Astrocyte of the cerebellum (primary cell): ENCODE data around the gene INS.

Experiments
- DNase-seq: peaks from one replicate; pipeline ENCODE4 v3.0.0-alpha.2; 2011; ENCODE audit warnings: low read depth
- H3K4me3 ChIP-seq: 2 replicates; pipeline ENCODE4 v1.5.1; 2011; ENCODE audit warnings: mild to moderate bottlenecking, low read depth, low read length, moderate library complexity
- in situ Hi-C: cut with HindIII; loops from 2 replicates; pipeline ENCODE4 v1.10.0; 2017; ENCODE audit warnings: low sequenced_read_pairs
- TF ChIP-seq, protein P1 (sequence below): IDR thresholded peaks from 2 replicates; pipeline ENCODE4 v1.5.1; 2012; ENCODE audit warnings: low read length, low read depth, moderate library complexity, mild to moderate bottlenecking; ENCODE audit errors: missing control alignments

INS gene

DNA sequence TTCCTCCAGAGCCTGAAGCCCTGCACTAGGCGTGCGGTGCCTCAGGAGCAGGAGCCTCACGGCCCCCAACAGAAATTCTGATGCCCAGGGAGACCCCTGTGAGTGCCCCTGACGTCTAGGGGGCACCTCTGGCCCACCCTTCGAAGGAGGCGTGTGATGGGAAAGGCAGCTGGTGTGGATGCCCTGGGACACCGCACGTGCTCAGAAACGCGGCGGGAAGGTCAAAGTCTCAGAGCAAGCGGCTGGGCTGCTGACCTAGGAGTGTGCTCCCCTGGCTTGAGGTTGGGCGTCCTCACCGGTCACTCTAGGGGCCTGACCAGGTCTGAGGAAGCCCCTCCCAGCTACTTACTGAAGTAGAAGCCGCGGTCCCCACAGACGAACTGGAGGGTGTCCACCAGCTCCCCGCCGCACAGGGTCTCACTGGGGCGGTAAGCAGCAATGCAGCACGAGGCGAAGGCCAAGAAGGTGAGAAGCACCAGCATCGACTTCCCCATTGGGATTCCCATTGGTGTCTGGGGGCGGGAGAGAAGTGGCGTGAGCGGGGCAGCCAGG, 25.9 kb downstream of the INS start:
- DNase-seq, result no peak
- in situ Hi-C loops, result no loop called here
- TF ChIP-seq, protein P1, sequence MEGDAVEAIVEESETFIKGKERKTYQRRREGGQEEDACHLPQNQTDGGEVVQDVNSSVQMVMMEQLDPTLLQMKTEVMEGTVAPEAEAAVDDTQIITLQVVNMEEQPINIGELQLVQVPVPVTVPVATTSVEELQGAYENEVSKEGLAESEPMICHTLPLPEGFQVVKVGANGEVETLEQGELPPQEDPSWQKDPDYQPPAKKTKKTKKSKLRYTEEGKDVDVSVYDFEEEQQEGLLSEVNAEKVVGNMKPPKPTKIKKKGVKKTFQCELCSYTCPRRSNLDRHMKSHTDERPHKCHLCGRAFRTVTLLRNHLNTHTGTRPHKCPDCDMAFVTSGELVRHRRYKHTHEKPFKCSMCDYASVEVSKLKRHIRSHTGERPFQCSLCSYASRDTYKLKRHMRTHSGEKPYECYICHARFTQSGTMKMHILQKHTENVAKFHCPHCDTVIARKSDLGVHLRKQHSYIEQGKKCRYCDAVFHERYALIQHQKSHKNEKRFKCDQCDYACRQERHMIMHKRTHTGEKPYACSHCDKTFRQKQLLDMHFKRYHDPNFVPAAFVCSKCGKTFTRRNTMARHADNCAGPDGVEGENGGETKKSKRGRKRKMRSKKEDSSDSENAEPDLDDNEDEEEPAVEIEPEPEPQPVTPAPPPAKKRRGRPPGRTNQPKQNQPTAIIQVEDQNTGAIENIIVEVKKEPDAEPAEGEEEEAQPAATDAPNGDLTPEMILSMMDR, result no peak
- peak overlapping the region; percentile 44 for H3K4me3 ChIP-seq

DNA sequence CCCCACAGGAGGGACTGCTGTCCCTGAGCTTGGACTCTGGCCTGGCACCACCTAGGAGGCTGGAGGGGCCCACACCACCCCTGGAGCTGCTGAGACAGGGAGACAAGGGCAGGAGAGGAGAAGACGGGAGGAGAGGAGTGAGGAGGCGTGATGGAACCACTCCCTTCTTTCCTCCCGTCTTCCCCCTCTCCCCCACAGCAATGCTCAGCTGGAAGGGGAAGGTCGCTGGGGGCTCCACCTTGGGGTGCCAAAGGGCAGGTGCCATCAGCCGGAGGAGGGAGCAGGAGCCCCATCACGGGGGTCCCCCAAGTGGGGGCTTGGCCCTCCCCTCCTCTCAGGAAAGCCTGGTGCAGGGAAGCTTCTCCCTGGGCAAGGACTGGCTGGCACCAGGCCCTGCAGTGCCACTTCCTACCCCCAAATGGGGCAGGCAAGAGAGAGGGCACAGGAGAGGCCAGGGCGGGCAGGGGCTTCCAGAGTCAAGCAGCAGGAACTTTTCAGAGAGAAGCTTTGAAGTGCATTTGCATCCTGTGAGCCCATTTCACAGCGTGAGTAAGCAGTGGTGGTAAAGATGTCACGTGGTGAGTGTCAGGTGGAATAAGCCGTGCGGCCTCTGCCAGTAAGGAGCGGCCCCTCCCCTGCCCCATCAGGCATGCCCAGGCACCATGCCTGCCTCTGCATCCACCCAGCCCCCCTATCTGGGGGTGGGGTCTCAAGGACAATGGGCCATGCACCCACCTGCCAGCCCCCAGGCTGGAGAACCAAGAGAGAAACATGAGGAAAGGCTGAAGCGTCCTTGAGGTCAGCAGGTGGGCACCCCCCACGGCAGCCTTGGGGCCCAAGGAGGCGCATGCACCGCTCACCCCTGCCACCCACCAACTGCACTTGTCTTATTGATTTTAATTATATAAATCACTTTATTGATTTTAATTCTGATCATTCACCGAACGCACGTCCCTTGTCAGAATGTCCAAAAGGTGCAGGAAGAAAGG, 26.7 kb downstream of the INS start:
- H3K4me3 ChIP-seq, result no peak overlapping the region
- DNase-seq, result no peak
- in situ Hi-C loops, result no loop called here
- TF ChIP-seq, protein P1, result no peak

DNA sequence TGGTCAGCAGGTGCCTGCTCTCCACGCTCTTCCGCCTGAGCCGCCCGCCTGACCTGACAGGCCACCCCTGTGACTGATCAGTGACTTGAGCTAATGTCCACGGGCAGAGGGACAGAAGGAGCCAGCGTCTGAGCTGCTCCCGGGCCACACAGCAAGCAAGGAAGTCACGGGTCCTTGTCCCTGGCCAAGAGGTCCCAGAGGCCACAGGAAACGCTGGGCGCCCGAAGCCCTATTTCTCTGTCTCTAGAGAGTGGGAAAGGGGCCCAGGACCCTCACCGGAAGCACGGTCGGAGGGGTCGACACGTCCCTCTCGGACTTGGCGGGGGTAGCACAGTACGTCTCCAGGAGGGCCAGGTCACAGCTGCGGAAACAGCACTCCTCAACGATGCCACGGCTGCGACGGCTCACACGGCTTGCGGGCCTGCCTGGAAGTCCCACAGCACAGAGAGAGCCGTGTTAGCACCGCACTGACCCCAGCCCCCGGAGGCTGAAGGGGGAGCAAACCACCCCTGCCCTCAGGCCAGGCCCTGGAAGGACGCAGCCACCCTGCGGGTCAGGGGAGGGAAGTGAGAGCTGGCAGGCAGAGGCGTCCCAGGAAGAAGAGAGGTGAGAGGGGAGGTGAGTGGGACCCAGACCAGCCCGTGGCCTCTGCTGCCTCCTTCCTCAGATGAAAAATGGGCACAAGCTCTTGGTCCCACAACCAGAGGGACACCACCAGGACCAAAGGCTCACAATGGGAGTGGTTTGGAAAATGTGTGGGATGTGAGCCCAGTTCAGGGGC, 27.6 kb downstream of the INS start:
- TF ChIP-seq, protein P1, result no peak
- H3K4me3 ChIP-seq, result no peak overlapping the region
- in situ Hi-C loops, result no loop called here
- DNase-seq, result no peak

DNA sequence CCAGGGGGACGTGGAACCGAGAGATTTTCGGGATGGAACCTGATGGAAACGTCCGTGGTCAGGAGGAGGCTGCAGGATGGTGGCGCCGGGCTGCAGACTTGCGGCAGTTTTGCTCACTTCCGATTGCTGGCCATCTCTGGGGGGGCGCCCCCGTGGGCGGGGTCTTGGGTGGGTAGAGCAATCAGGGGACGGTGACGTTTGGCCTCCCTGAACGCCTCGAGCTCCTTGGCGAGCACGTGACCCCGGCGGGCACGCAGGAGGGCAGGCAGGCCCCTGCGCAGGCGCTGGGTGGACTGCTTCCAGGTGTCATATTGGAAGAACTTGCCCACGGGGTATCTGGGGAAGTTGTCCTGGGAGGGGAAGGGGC, 28.2 kb downstream of the INS start:
- in situ Hi-C loops, result no loop called here
- TF ChIP-seq, protein P1, result no peak
- H3K4me3 ChIP-seq, result no peak overlapping the region
- DNase-seq, result no peak

DNA sequence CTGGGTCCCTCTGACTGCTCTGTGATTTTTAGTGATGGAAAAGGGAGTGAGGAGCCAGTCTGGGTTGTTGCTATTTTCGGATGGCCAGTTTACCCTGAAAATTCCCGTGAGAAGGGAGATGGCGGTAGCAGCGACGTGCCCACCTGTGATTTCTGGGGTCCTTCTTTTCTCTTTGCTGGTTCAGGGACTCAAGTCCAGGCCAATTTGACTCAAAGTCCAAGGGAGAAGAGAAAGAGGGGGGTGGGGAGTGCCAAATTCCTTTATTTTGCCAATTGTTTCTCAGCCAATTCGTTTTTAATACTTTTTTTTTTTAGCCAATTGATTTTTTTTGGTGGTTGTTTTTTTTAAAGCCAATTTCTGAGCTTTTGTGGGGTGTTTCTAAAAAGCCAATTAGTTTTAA, 28.8 kb downstream of the INS start:
- in situ Hi-C loops, result no loop called here
- no peak for DNase-seq
- no peak overlapping the region for H3K4me3 ChIP-seq
- TF ChIP-seq, protein P1, result no peak
